Endothelial cell (in vitro differentiated cells): ENCODE measurements around the gene KDM2A. TPM values are rescaled to one million over a fixed set of nuclear protein-coding genes. Genes with fewer than 3 reads are reported as not detected.
A peak's percentile ranks its signal among the peaks of the same experiment; 100 is the strongest.
"Not testable (repeated sequence)": the region's sequence is repeated elsewhere in the genome, so short reads cannot be mapped to it uniquely, and the experiment has no call there.

Source experiments
- DNase-seq: peaks from one replicate; pipeline ENCODE4 v3.0.0; 2021; ENCODE audit warnings: low spot score
- H3K27ac Mint-ChIP-seq: one replicate; pipeline ENCODE4 v1.8.0; 2021; ENCODE audit warnings: mixed read lengths, inconsistent platforms; ENCODE audit not compliant: unreplicated experiment
- H3K27me3 Mint-ChIP-seq: one replicate; pipeline ENCODE4 v1.8.0; 2021; ENCODE audit warnings: mild to moderate bottlenecking, moderate library complexity, mixed read lengths, inconsistent platforms; ENCODE audit not compliant: unreplicated experiment
- H3K36me3 Mint-ChIP-seq: one replicate; pipeline ENCODE4 v1.8.0; 2021; ENCODE audit warnings: mild to moderate bottlenecking, low read depth, mixed read lengths, inconsistent platforms; ENCODE audit not compliant: unreplicated experiment
- H3K4me1 Mint-ChIP-seq: one replicate; pipeline ENCODE4 v1.8.0; 2021; ENCODE audit warnings: mild to moderate bottlenecking, mixed read lengths, inconsistent platforms; ENCODE audit not compliant: unreplicated experiment
- H3K4me3 Mint-ChIP-seq: one replicate; pipeline ENCODE4 v1.8.0; 2021; ENCODE audit warnings: mild to moderate bottlenecking, mixed read lengths, inconsistent platforms; ENCODE audit not compliant: unreplicated experiment
- H3K9me3 Mint-ChIP-seq: one replicate; pipeline ENCODE4 v1.8.0; 2021; ENCODE audit warnings: mixed read lengths, inconsistent platforms; ENCODE audit not compliant: unreplicated experiment
- total RNA-seq: library from RNA; stranded (reverse); fragmentation: NEBNext Ultra II Directional; extraction: Animal tissue kit (Norgen Biotek cat#: 25700); gene quantifications from one replicate; pipeline ENCODE4 v1.2.1, GENCODE V29; 2021; ENCODE audit not compliant: unreplicated experiment
- TF ChIP-seq, protein P1 (sequence below): fragments of 200-600 bp; sonication (generic); IDR thresholded peaks from one replicate; pipeline ENCODE4 v1.5.0; 2021; ENCODE audit warnings: antibody characterized with exemption; ENCODE audit not compliant: unreplicated experiment

The KDM2A gene
- total RNA-seq, 1 donor from 2014 or later, result 76.9 TPM

DNA sequence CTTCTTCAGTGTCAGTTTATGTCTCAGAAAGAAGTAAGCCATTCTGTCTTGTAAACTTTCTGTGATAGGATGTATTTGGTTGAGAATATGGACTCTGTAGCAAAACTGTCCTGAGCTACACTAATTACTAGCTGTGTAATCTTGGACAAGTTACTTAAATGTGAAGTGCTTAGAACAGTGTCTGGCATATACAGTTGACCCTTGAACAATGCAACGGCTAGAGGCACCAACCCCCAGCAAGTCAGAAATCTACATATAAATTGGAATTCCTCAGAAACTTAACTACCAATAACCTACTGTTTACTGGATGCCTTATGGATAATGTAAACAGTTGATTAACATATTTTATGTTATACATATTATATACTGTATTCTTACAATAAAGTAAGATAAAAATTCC lies 78.5 kb downstream of the KDM2A start:
- H3K4me1 Mint-ChIP-seq, result no peaks in the 10 kb centered on the region
- no peaks in the 10 kb centered on the region for H3K9me3 Mint-ChIP-seq
- DNase-seq, result no peak
- TF ChIP-seq, protein P1, sequence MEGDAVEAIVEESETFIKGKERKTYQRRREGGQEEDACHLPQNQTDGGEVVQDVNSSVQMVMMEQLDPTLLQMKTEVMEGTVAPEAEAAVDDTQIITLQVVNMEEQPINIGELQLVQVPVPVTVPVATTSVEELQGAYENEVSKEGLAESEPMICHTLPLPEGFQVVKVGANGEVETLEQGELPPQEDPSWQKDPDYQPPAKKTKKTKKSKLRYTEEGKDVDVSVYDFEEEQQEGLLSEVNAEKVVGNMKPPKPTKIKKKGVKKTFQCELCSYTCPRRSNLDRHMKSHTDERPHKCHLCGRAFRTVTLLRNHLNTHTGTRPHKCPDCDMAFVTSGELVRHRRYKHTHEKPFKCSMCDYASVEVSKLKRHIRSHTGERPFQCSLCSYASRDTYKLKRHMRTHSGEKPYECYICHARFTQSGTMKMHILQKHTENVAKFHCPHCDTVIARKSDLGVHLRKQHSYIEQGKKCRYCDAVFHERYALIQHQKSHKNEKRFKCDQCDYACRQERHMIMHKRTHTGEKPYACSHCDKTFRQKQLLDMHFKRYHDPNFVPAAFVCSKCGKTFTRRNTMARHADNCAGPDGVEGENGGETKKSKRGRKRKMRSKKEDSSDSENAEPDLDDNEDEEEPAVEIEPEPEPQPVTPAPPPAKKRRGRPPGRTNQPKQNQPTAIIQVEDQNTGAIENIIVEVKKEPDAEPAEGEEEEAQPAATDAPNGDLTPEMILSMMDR, result no peak
- no peaks in the 10 kb centered on the region for H3K27me3 Mint-ChIP-seq
- no peak overlapping the region for H3K4me3 Mint-ChIP-seq
- H3K36me3 Mint-ChIP-seq, result peaks cover 10% of the 10 kb centered on the region
- no peak overlapping the region for H3K27ac Mint-ChIP-seq

DNA sequence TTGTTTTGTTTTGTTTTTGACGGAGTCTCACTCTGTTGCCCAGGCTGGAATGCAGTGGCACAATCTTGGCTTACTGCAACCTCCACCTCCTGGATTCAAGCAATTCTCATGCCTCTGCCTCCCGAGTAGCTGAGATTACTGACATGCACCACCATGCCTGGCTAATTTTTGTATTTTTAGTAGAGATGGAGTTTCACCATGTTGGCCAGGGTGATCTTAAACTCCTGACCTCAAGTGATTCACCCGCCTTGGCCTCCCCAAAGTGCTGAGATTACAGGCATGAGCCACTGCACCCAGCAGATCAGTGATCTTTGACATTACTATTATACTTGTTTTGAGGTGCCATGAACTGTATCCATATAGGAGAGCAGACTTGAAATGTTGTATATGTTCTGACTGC lies 79.7 kb downstream of the KDM2A start:
- H3K36me3 Mint-ChIP-seq, H3K27me3 Mint-ChIP-seq, H3K9me3 Mint-ChIP-seq, H3K4me1 Mint-ChIP-seq, DNase-seq: not testable (repeated sequence)
- Mint-ChIP-seq H3K27ac (peak overlapping the region; percentile 36), H3K4me3 (peak overlapping the region; percentile 62)

DNA sequence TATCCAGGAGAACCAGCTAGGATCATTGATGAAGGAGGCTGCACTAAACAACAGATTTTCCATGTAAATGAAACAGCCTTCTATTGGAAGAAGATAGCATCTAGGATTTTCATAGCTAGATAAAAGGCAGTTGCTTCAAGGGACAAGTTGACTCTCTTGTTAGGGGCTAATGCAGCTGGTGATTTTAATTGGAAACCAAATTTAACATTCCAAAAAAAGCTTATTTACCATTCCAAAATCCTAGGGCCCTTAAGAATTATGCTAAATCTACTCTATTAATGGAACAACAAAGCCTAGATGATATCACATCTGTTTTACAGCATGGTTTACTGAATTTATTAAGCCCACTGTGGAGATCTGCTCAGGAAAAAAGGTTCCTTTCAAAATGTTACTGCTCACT lies 80.7 kb downstream of the KDM2A start:
- H3K4me1 Mint-ChIP-seq, result no peaks in the 10 kb centered on the region
- TF ChIP-seq, protein P1, result no peak
- no peaks in the 10 kb centered on the region for H3K9me3 Mint-ChIP-seq
- no peak for DNase-seq
- no peak overlapping the region for H3K4me3 Mint-ChIP-seq
- H3K36me3 Mint-ChIP-seq, result peaks cover 10% of the 10 kb centered on the region
- H3K27ac Mint-ChIP-seq, result no peak overlapping the region
- no peaks in the 10 kb centered on the region for H3K27me3 Mint-ChIP-seq

DNA sequence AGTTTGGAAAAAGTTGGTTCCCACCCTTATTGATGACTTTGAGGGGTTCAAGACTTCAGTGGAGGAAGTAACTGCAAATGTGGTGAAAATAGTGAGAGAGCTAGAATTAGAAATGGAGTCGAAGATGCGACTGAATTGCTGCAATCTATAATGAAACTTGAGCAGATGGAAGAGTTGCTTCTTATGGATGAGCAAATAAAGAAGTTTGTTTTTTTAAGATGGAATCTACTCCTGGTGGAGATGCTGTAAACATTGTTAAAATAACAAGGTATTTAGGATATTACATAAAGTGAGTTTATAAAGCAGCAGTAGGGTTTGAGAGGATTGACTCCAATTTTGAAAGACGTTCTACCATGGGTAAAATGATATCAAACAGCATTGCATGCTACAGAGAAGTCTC lies 83.0 kb downstream of the KDM2A start:
- TF ChIP-seq, protein P1, result no peak
- no peaks in the 10 kb centered on the region for H3K9me3 Mint-ChIP-seq
- H3K27ac Mint-ChIP-seq, result no peak overlapping the region
- no peak overlapping the region for H3K4me3 Mint-ChIP-seq
- H3K4me1 Mint-ChIP-seq, result no peaks in the 10 kb centered on the region
- DNase-seq, result no peak
- no peaks in the 10 kb centered on the region for H3K27me3 Mint-ChIP-seq
- peaks cover 12% of the 10 kb centered on the region for H3K36me3 Mint-ChIP-seq

DNA sequence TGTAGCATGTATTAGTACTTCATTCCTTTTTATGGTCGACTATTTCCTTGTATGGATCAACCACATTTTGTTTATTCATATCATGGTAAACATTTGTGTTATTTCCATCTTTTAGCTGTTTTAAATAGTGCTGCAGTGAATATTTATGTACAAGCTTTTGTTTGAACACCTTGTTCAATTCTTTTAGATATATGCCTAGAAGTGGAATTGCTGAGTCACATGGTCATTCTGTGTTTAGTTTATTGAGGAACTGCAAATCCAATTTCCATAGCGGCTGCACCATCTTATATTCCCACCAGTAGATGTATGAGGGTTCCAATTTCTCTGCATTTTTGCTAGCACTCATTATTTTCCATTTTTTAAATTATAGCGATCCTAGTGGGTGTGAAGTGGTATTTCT lies 85.8 kb downstream of the KDM2A start:
- H3K36me3 Mint-ChIP-seq, result peaks cover 12% of the 10 kb centered on the region
- no peak overlapping the region for H3K4me3 Mint-ChIP-seq
- TF ChIP-seq, protein P1, result no peak
- no peaks in the 10 kb centered on the region for H3K27me3 Mint-ChIP-seq
- H3K27ac Mint-ChIP-seq, result no peak overlapping the region
- no peaks in the 10 kb centered on the region for H3K4me1 Mint-ChIP-seq
- H3K9me3 Mint-ChIP-seq, result no peaks in the 10 kb centered on the region
- DNase-seq, result no peak

DNA sequence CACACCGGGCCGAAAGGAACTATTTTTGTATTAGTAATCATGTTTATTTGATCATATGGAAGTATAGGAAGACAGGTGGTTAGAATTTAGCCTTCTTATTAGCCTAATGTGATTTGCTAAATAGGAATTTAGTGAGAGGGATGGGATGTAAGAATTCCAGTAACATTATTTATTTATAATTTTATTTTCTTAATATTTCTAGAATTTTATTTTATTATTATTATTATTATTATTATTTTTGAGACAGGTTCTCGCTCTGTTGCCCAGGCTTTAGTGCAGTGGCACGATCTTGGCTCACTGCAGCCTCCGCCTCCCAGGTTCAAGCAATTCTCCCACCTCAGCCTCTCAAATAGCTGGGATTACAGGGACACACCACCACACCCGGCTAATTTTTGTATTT lies 90.2 kb downstream of the KDM2A start:
- not testable (repeated sequence) for H3K4me3 Mint-ChIP-seq, H3K4me1 Mint-ChIP-seq, H3K27ac Mint-ChIP-seq

More for the DNA sequence above, 90.2 kb downstream of the KDM2A start:
- DNase-seq, H3K36me3 Mint-ChIP-seq, H3K27me3 Mint-ChIP-seq, H3K9me3 Mint-ChIP-seq: not testable (repeated sequence)
